H9 (cell line): ENCODE results near the gene TMEM156. TPM values are rescaled to one million over a fixed set of nuclear protein-coding genes. Genes with fewer than 3 reads are reported as not detected.

Experiments
- DNase-seq: peaks from one replicate; pipeline ENCODE4 v3.0.0-alpha.2; 2017
- H2AFZ ChIP-seq: one replicate; pipeline ENCODE4 v1.6.1; 2013; ENCODE audit warnings: mild to moderate bottlenecking, low read length, control low read depth, moderate library complexity
- H2AK5ac ChIP-seq: 2 replicates; pipeline ENCODE4 v1.6.1; 2013; ENCODE audit warnings: low read length, control low read depth, mixed read lengths; ENCODE audit not compliant: insufficient read length
- H2BK120ac ChIP-seq: one replicate; pipeline ENCODE4 v1.6.1; 2013; ENCODE audit warnings: low read depth, mild to moderate bottlenecking, low read length, control low read depth, inconsistent platforms; ENCODE audit not compliant: poor library complexity, severe bottlenecking
- H2BK12ac ChIP-seq: 2 replicates; pipeline ENCODE4 v1.6.1; 2013; ENCODE audit warnings: low read length, control low read depth, mixed read lengths, low read depth; ENCODE audit not compliant: insufficient read length
- H2BK15ac ChIP-seq: 2 replicates; pipeline ENCODE4 v1.6.1; 2013; ENCODE audit warnings: low read depth, low read length, control low read depth
- H2BK20ac ChIP-seq: one replicate; pipeline ENCODE4 v1.6.1; 2013; ENCODE audit warnings: low read depth, mild to moderate bottlenecking, low read length, control low read depth, inconsistent platforms; ENCODE audit not compliant: poor library complexity, severe bottlenecking
- H2BK5ac ChIP-seq: 2 replicates; pipeline ENCODE4 v1.6.1; 2013; ENCODE audit warnings: low read length, control low read depth, mixed read lengths; ENCODE audit not compliant: insufficient read length
- H3K14ac ChIP-seq: 2 replicates; pipeline ENCODE4 v1.6.1; 2013; ENCODE audit warnings: low read length, control low read depth; ENCODE audit not compliant: insufficient read depth
- H3K18ac ChIP-seq: 2 replicates; pipeline ENCODE4 v1.6.1; 2013; ENCODE audit warnings: low read depth, mild to moderate bottlenecking, mixed read lengths, low read length, control low read depth; ENCODE audit not compliant: insufficient read length
- H3K23ac ChIP-seq: 2 replicates; pipeline ENCODE4 v1.6.1; 2013; ENCODE audit warnings: low read length, control low read depth, mixed read lengths, low read depth; ENCODE audit not compliant: insufficient read length
- H3K23me2 ChIP-seq: 2 replicates; pipeline ENCODE4 v1.6.1; 2013; ENCODE audit warnings: low read depth, mild to moderate bottlenecking, mixed read lengths, low read length, control low read depth; ENCODE audit not compliant: insufficient read length, poor library complexity, severe bottlenecking
- H3K27ac ChIP-seq: 2 replicates; pipeline ENCODE4 v1.5.1; 2013; ENCODE audit warnings: low read length, control low read depth, mixed read lengths, low read depth; ENCODE audit not compliant: insufficient read length
- H3K27me3 ChIP-seq: 2 replicates; pipeline ENCODE4 v1.6.1; 2013; ENCODE audit warnings: low read length, control low read depth, inconsistent platforms; ENCODE audit not compliant: insufficient read depth
- H3K4ac ChIP-seq: 2 replicates; pipeline ENCODE4 v1.6.1; 2013; ENCODE audit warnings: low read depth, mild to moderate bottlenecking, control low read depth, inconsistent platforms, low read length, moderate library complexity
- H3K4me1 ChIP-seq: 2 replicates; pipeline ENCODE4 v1.6.1; 2013; ENCODE audit warnings: low read length, control low read depth, inconsistent platforms; ENCODE audit not compliant: insufficient read depth
- H3K4me2 ChIP-seq: 2 replicates; pipeline ENCODE4 v1.6.1; 2013; ENCODE audit warnings: low read length, control low read depth, mixed read lengths; ENCODE audit not compliant: insufficient read length, insufficient read depth
- H3K56ac ChIP-seq: 2 replicates; pipeline ENCODE4 v1.6.1; 2013; ENCODE audit warnings: low read depth, mild to moderate bottlenecking, mixed read lengths, low read length, control low read depth; ENCODE audit not compliant: insufficient read length
- H3K79me1 ChIP-seq: 2 replicates; pipeline ENCODE4 v1.6.1; 2013; ENCODE audit warnings: low read depth, mild to moderate bottlenecking, moderate library complexity, low read length, control low read depth, inconsistent platforms; ENCODE audit not compliant: insufficient read depth, poor library complexity, severe bottlenecking
- H3K79me2 ChIP-seq: 2 replicates; pipeline ENCODE4 v1.6.1; 2013; ENCODE audit warnings: low read length, control low read depth, inconsistent platforms; ENCODE audit not compliant: insufficient read depth
- H3K9ac ChIP-seq: 2 replicates; pipeline ENCODE4 v1.6.1; 2013; ENCODE audit warnings: low read length, control low read depth, mixed read lengths; ENCODE audit not compliant: insufficient read length; ENCODE audit errors: extremely low read depth
- H3K9me3 ChIP-seq: one replicate; pipeline ENCODE4 v1.6.1; 2013; ENCODE audit warnings: low read depth, low read length, inconsistent platforms; ENCODE audit not compliant: control insufficient read depth
- H3T11ph ChIP-seq: one replicate; pipeline ENCODE4 v1.6.1; 2013; ENCODE audit warnings: mild to moderate bottlenecking, low read length, control low read depth, inconsistent platforms
- H4K20me1 ChIP-seq: one replicate; pipeline ENCODE4 v1.6.1; 2013; ENCODE audit not compliant: control insufficient read depth, insufficient read length, insufficient read depth
- H4K5ac ChIP-seq: 2 replicates; pipeline ENCODE4 v1.6.1; 2013; ENCODE audit warnings: low read depth, mild to moderate bottlenecking, mixed read lengths, low read length, control low read depth; ENCODE audit not compliant: insufficient read length
- H4K8ac ChIP-seq: replicated peaks from 2 replicates; pipeline ENCODE4 v1.6.1; 2013; ENCODE audit warnings: low read length, control low read depth, mixed read lengths, low read depth; ENCODE audit not compliant: insufficient read length
- H4K91ac ChIP-seq: 2 replicates; pipeline ENCODE4 v1.6.1; 2013; ENCODE audit warnings: low read depth, mild to moderate bottlenecking, moderate library complexity, mixed read lengths, low read length, control low read depth; ENCODE audit not compliant: insufficient read length
- H3K27ac Mint-ChIP-seq, 3 experiments: 2 replicates in 2 of 3; 3 replicates in 1 of 3; pipeline ENCODE4 v1.8.0; 2020 to 2021; ENCODE audit warnings: mixed read lengths in 3 of 3, mild to moderate bottlenecking in 1 of 3, moderate library complexity in 1 of 3
- H3K27me3 Mint-ChIP-seq: 2 replicates; pipeline ENCODE4 v1.8.0; 2021; ENCODE audit warnings: low read depth, mild to moderate bottlenecking, moderate library complexity, mixed read lengths
- H3K36me3 Mint-ChIP-seq, 3 experiments: 2 replicates in 2 of 3; 3 replicates in 1 of 3; pipeline ENCODE4 v1.8.0; 2020 to 2021; ENCODE audit warnings: low read depth in 3 of 3, mixed read lengths in 3 of 3; ENCODE audit not compliant: insufficient read depth in 1 of 3
- H3K4me1 Mint-ChIP-seq, 2 experiments: 2 replicates each; pipeline ENCODE4 v1.8.0; 2020; ENCODE audit warnings: mixed read lengths in 2 of 2
- H3K4me3 Mint-ChIP-seq, 2 experiments: 2 replicates in 1 of 2; 3 replicates in 1 of 2; pipeline ENCODE4 v1.8.0; 2020 to 2021; ENCODE audit warnings: mild to moderate bottlenecking in 2 of 2, mixed read lengths in 2 of 2, moderate library complexity in 1 of 2
- H3K9me3 Mint-ChIP-seq, 2 experiments: 2 replicates in 1 of 2; 3 replicates in 1 of 2; pipeline ENCODE4 v1.8.0; 2020; ENCODE audit warnings: mild to moderate bottlenecking in 2 of 2, mixed read lengths in 2 of 2, moderate library complexity in 1 of 2
- CTCF ChIP-seq: fragments of 200-600 bp; sonication (generic); conservative IDR thresholded peaks from 3 replicates; pipeline ENCODE4 v1.8.0; 2021; ENCODE audit warnings: antibody characterized with exemption, mild to moderate bottlenecking
- total RNA-seq: library from RNA; stranded (reverse); gene quantifications from 2 replicates; pipeline ENCODE4 v1.2.1, GENCODE V29; 2021

The TMEM156 gene
- total RNA-seq, 1 experiment from 2014 or later, result not detected

DNA sequence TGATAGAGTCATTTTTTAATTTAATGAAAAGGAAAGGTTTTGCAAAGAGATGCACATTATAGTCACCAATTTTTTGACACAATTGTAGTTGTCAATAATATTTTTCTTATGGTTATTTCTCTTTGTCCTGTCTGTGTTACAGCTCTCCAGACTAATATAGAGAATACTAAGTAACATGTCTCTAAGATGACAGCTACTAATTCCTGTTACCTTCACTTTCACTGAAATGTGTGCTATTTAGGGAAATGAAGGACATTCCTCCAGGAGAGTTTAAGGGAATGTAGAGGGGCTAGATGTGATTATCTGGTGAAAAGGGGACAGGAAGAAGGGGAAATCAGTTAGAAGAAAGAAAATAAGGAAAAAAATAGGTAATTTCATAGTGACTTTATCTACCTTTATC is 31.2 kb upstream of the TMEM156 start:
- H3K18ac ChIP-seq, result no peak overlapping the region
- no peak overlapping the region for H2BK5ac ChIP-seq
- H3K79me1 ChIP-seq, result no peaks in the 10 kb centered on the region
- no peak overlapping the region for H2BK120ac ChIP-seq
- H3K9me3 ChIP-seq, result no peaks in the 10 kb centered on the region
- H4K5ac ChIP-seq, result no peak overlapping the region
- H3K27me3 Mint-ChIP-seq, result no peaks in the 10 kb centered on the region
- no peak overlapping the region for H3K14ac ChIP-seq
- H3K9ac ChIP-seq, result no peak overlapping the region
- H3T11ph ChIP-seq, result no peak overlapping the region
- no peak overlapping the region for H2BK12ac ChIP-seq
- H3K4me2 ChIP-seq, result no peak overlapping the region
- H2BK20ac ChIP-seq, result no peak overlapping the region
- H2AK5ac ChIP-seq, result no peak overlapping the region
- H3K36me3 Mint-ChIP-seq, result no peaks in the 10 kb centered on the region
- no peak overlapping the region for H3K4ac ChIP-seq
- H2AFZ ChIP-seq, result no peak overlapping the region
- no peak overlapping the region for H3K56ac ChIP-seq
- DNase-seq, result no peak
- no peak overlapping the region for H3K27ac ChIP-seq
- peaks cover 7% of the 10 kb centered on the region; the same call in 1 of the 2 replicates for H3K4me1 ChIP-seq
- H3K4me1 Mint-ChIP-seq, result peaks cover 28 to 31% of the 10 kb centered on the region in 2 experiments
- H3K4me3 Mint-ChIP-seq, result no peak overlapping the region
- no peak overlapping the region for H3K23ac ChIP-seq
- 0 out of 2 replicates have a peak, but pooled peaks cover 2% of the 10 kb centered on the region for H3K79me2 ChIP-seq
- no peaks in the 10 kb centered on the region for H3K23me2 ChIP-seq
- no peak overlapping the region for H4K8ac ChIP-seq
- TF ChIP-seq CTCF, result no peak
- H4K91ac ChIP-seq, result no peak overlapping the region
- no peak overlapping the region for H2BK15ac ChIP-seq
- peak overlapping the region in 1 of 3 experiments; percentile 80; a peak in 1 of 7 replicates for H3K27ac Mint-ChIP-seq
- no peaks in the 10 kb centered on the region for H3K9me3 Mint-ChIP-seq
- no peaks in the 10 kb centered on the region for H4K20me1 ChIP-seq
- no peaks in the 10 kb centered on the region for H3K27me3 ChIP-seq
